Muscle of leg (tissue), 9 donors: ENCODE data around the gene INSC. TPM values are rescaled to one million over a fixed set of nuclear protein-coding genes. Genes with fewer than 3 reads are reported as not detected.

Experiments used
- polyA plus RNA-seq, 8 donors: library from polyadenylated mRNA; unstranded; fragments of 120-200 nt; gene quantifications; one replicate each; pipeline versions ENCODE4 v1.2.1 to v1.2.3, GENCODE V29; 2013; ENCODE audit warnings: inconsistent platforms in 1 of 8, low replicate concordance in 1 of 8; ENCODE audit not compliant: insufficient read length in 8 of 8, insufficient read depth in 1 of 8
- total RNA-seq: library from RNA; stranded (reverse); fragments of 120-200 nt; gene quantifications from one replicate; pipeline ENCODE4 v1.2.4, GENCODE V29; 2013

The INSC gene
- total and polyA plus RNA-seq, 9 donors, result 1.0 to 3.6 (median 1.8) TPM

Other genes with a start within 250 kb of the INSC start
- gene CYP2R1, start 222.7 kb upstream of the INSC start, total RNA-seq, result 17.3 TPM
- gene CYP2R1, start 222.7 kb upstream of the INSC start, polyA plus RNA-seq, result 10 to 100 TPM; 10.1 to 16.7 (median 13.3) TPM
- not detected for gene CALCA, start 142.6 kb upstream of the INSC start, total RNA-seq
- gene CALCA, start 142.6 kb upstream of the INSC start, polyA plus RNA-seq, result under 1 TPM in 1 of 8 donors, not detected in 7; 0.08 TPM
- gene CALCB, start 41.3 kb upstream of the INSC start, total RNA-seq, result 0.66 TPM
- under 1 TPM in 6 of 8 donors, not detected in 2; 0.15 to 0.87 (median 0.17) TPM for gene CALCB, start 41.3 kb upstream of the INSC start, polyA plus RNA-seq